Activated naive CD8-positive, alpha-beta T cell treated with anti-CD3 and anti-CD28 coated beads, Interleukin-2, amount 50 U/mL, for 16 hours (primary cell): ENCODE data around the gene MYO1G.
A peak's percentile ranks its signal among the peaks of the same experiment; 100 is the strongest.
"Not testable (repeated sequence)": the region's sequence is repeated elsewhere in the genome, so short reads cannot be mapped to it uniquely, and the experiment has no call there.

Experiments used
- DNase-seq: peaks from one replicate; pipeline ENCODE4 v3.0.0-alpha.2; 2020; ENCODE audit warnings: low read depth, low spot score

MYO1G gene

GRCh38 chr7:44978511-44979366 lies at the start of gene MYO1G:
MYO1G (minus strand) TSS chr7:44979015; CDS start chr7:44978961, 54 bp downstream.
- peak; percentile 43 for DNase-seq

GRCh38 chr7:45028138-45028919 lies 49.5 kb upstream of the MYO1G start:
- DNase-seq = no peak

- no peak for DNase-seq
These were observed 48.9 kb upstream of the MYO1G start for GRCh38 chr7:45027774-45028114.

- DNase-seq = no peak
These were observed 48.4 kb upstream of the MYO1G start for GRCh38 chr7:45026984-45027773.

- DNase-seq = no peak
These were observed 47.2 kb upstream of the MYO1G start for GRCh38 chr7:45026013-45026412.

GRCh38 chr7:45025473-45025872 lies 46.7 kb upstream of the MYO1G start:
- DNase-seq = not testable (repeated sequence)

GRCh38 chr7:45024126-45024744 lies 45.4 kb upstream of the MYO1G start:
- no peak for DNase-seq

GRCh38 chr7:45021604-45022296 lies 42.9 kb upstream of the MYO1G start:
- DNase-seq = no peak

GRCh38 chr7:45020915-45021314 lies 42.1 kb upstream of the MYO1G start:
- DNase-seq = no peak

- DNase-seq = no peak
These were observed 38.4 kb upstream of the MYO1G start for GRCh38 chr7:45017253-45017652.

GRCh38 chr7:45015313-45015712 lies 36.5 kb upstream of the MYO1G start:
- DNase-seq = no peak

GRCh38 chr7:45013465-45013967 lies 34.7 kb upstream of the MYO1G start:
- no peak for DNase-seq

- no peak for DNase-seq
These were observed 28.9 kb upstream of the MYO1G start for GRCh38 chr7:45007571-45008328.

GRCh38 chr7:45007106-45007505 lies 28.3 kb upstream of the MYO1G start:
- DNase-seq = no peak

- DNase-seq = no peak
These were observed 25.0 kb upstream of the MYO1G start for GRCh38 chr7:45003789-45004188.

GRCh38 chr7:45001826-45002225 lies 23.0 kb upstream of the MYO1G start:
- no peak for DNase-seq

- peak; percentile 39 for DNase-seq
These were observed 22.4 kb upstream of the MYO1G start for GRCh38 chr7:45001138-45001694.

- no peak for DNase-seq
These were observed 21.5 kb upstream of the MYO1G start, which contains the start of gene CCM2 for GRCh38 chr7:45000093-45001032. CCM2 (plus strand) TSS chr7:45000201; CDS start chr7:45000334, 133 bp downstream.
